GM12878 (cell line): ENCODE results near the gene HADH. TPM values are rescaled to one million over a fixed set of nuclear protein-coding genes. Genes with fewer than 3 reads are reported as not detected.

Experiments
- ATAC-seq: fragments of 200-7000 bp; cut with Tn5 transposase; 3 replicates; pipeline ENCODE4 v1.9.1; 2020; ENCODE audit warnings: mild to moderate bottlenecking, moderate library complexity
- BruUV-seq: library from RNA; stranded (reverse); fragments of 400-500 nt; replicated peaks from 2 replicates; lab custom pipeline; 2021; lab: Mats Ljungman, UMichigan
- CTCF ChIA-PET: fragments of 300-600 bp; sonication (Branson Sonifier 250); formaldehyde crosslinking; extraction: SDS; loops from one replicate; lab custom pipeline; 2021; ENCODE audit warnings: inconsistent platforms; lab: Yijun Ruan, JAX
- POLR2A ChIA-PET: fragments of 350-600 bp; formaldehyde crosslinking; extraction: SDS; loops from one replicate; lab custom pipeline; 2021; ENCODE audit warnings: inconsistent platforms; lab: Charles Lee
- RAD21 ChIA-PET: fragments of 300-600 bp; sonication (Branson Sonifier 250); formaldehyde crosslinking; loops from one replicate; lab custom pipeline; 2023; ENCODE audit warnings: antibody characterized with exemption; ENCODE audit not compliant: unreplicated experiment; lab: Charles Lee
- SMC1A ChIA-PET: fragments of 300-600 bp; sonication (Branson Sonifier 250); formaldehyde crosslinking; loops from one replicate; lab custom pipeline; 2023; ENCODE audit not compliant: unreplicated experiment, uncharacterized antibody; lab: Charles Lee
- DNase-seq: peaks from one replicate; pipeline ENCODE4 v3.0.0-alpha.2; 2011; ENCODE audit warnings: low read depth, low spot score
- FAIRE-seq: peaks from 3 replicates; lab custom pipeline; 2011; peaks lifted over from hg19 to GRCh38; lab: Jason Lieb, UNC
- H2AFZ ChIP-seq: 2 replicates; pipeline ENCODE4 v1.6.0; 2011; ENCODE audit warnings: low read depth, low read length, control low read depth; ENCODE audit not compliant: control insufficient read depth
- H3K27ac ChIP-seq: 2 replicates; pipeline ENCODE4 v1.5.1; 2011; ENCODE audit warnings: control low read depth; ENCODE audit not compliant: control insufficient read depth, insufficient read depth
- H3K27me3 ChIP-seq, 2 experiments: replicated peaks in 1 of 2; 2 replicates each; pipeline versions ENCODE4 v1.6.0 to v1.6.1; 2011; ENCODE audit warnings: low read length in 1 of 2; ENCODE audit not compliant: control insufficient read depth in 2 of 2, insufficient read depth in 2 of 2
- H3K36me3 ChIP-seq, 2 experiments: 2 replicates each; pipeline ENCODE4 v1.5.1; 2011; ENCODE audit warnings: low read length in 1 of 2; ENCODE audit not compliant: control insufficient read depth in 2 of 2, insufficient read depth in 2 of 2
- H3K4me1 ChIP-seq: 2 replicates; pipeline ENCODE4 v1.6.1; 2011; ENCODE audit warnings: mild to moderate bottlenecking, low read length, moderate library complexity, mixed read lengths; ENCODE audit not compliant: control insufficient read depth, insufficient read depth
- H3K4me2 ChIP-seq: 2 replicates; pipeline ENCODE4 v1.6.0; 2011; ENCODE audit warnings: control low read depth; ENCODE audit not compliant: control insufficient read depth, insufficient read depth
- H3K4me3 ChIP-seq: fragments of 200-600 bp; sonication (generic); 2 replicates; pipeline ENCODE4 v1.5.1; 2016
- H3K79me2 ChIP-seq: 2 replicates; pipeline ENCODE4 v1.6.0; 2011; ENCODE audit warnings: low read length; ENCODE audit not compliant: control insufficient read depth, insufficient read depth
- H3K9ac ChIP-seq: 2 replicates; pipeline ENCODE4 v1.8.0; 2011; ENCODE audit warnings: low read length, control low read depth, mixed read lengths; ENCODE audit not compliant: control insufficient read depth, insufficient read depth
- H3K9me3 ChIP-seq: replicated peaks from 3 replicates; pipeline ENCODE4 v1.5.1; 2011; ENCODE audit warnings: mild to moderate bottlenecking, low read length; ENCODE audit not compliant: control insufficient read depth, insufficient read depth
- H4K20me1 ChIP-seq: 2 replicates; pipeline ENCODE4 v1.6.0; 2011; ENCODE audit not compliant: control insufficient read depth, insufficient read depth
- EZH2 ChIP-seq: IDR thresholded peaks from 2 replicates; pipeline ENCODE4 v1.6.1; 2012; ENCODE audit warnings: low read depth, mild to moderate bottlenecking, control low read depth, inconsistent platforms, low read length, borderline replicate concordance; ENCODE audit not compliant: control insufficient read depth
- GATAD2B ChIP-seq: fragments of 450-650 bp; conservative IDR thresholded peaks from 2 replicates; pipeline ENCODE4 v1.6.1; 2017; ENCODE audit warnings: low read depth, mild to moderate bottlenecking, moderate library complexity
- HDGF ChIP-seq: fragments of 450-650 bp; IDR thresholded peaks from 2 replicates; pipeline ENCODE4 v1.6.1; 2016; ENCODE audit warnings: antibody characterized with exemption
- IRF4 ChIP-seq: IDR thresholded peaks from 2 replicates; pipeline ENCODE4 v1.6.1; 2011; ENCODE audit warnings: low read depth, low read length
- MYC ChIP-seq: IDR thresholded peaks from 2 replicates; pipeline ENCODE4 v1.6.1; 2011; ENCODE audit warnings: mild to moderate bottlenecking, low read length, moderate library complexity, inconsistent platforms; ENCODE audit not compliant: insufficient read depth, insufficient replicate concordance, insufficient read length, severe bottlenecking
- PAX5 ChIP-seq: IDR thresholded peaks from 2 replicates; pipeline ENCODE4 v1.6.1; 2011; ENCODE audit warnings: low read depth, low read length, borderline replicate concordance
- POU2F2 ChIP-seq: IDR thresholded peaks from 3 replicates; pipeline ENCODE4 v1.6.1; 2011; ENCODE audit warnings: low read depth, mild to moderate bottlenecking, low read length, borderline replicate concordance
- SIX5 ChIP-seq: IDR thresholded peaks from 2 replicates; pipeline ENCODE4 v1.6.1; 2011; ENCODE audit warnings: mild to moderate bottlenecking, low read depth, low read length, moderate library complexity; ENCODE audit not compliant: severe bottlenecking
- WRNIP1 ChIP-seq: IDR thresholded peaks from 2 replicates; pipeline ENCODE4 v1.6.1; 2011; ENCODE audit warnings: low read depth, low read length, improper control_type of control experiment, borderline replicate concordance
- ZNF384 ChIP-seq: IDR thresholded peaks from 2 replicates; pipeline ENCODE4 v1.6.1; 2012; ENCODE audit warnings: low read depth, mild to moderate bottlenecking, low read length, improper control_type of control experiment, borderline replicate concordance
- ZZZ3 ChIP-seq: IDR thresholded peaks from 2 replicates; pipeline ENCODE4 v1.6.1; 2011; ENCODE audit warnings: low read depth; ENCODE audit not compliant: control insufficient read depth, insufficient read length
- WGBS: methylation state at CpG from one replicate; pipeline ENCODE4 v1.1.6; 2016; ENCODE audit warnings: low lambda C conversion rate; ENCODE audit not compliant: insufficient replicate concordance, insufficient coverage; ENCODE audit errors: missing lambda C conversion rate; 5-methylcytosine and 5-hydroxymethylcytosine counted together
- in situ Hi-C: fragments of 300-500 bp; cut with MboI; formaldehyde crosslinking; loops from 9 replicates; pipeline ENCODE4 v1.14.3; 2018; ENCODE audit warnings: mixed read lengths
- intact Hi-C: fragments of 100-400 bp; cut with micrococcal nuclease; formaldehyde crosslinking; loops from one replicate; pipeline ENCODE4 v1.14.2; 2022; ENCODE audit not compliant: unreplicated experiment
- polyA plus RNA-seq, 11 experiments: library from polyadenylated mRNA; depleted of rRNA in 4 of 11; unstranded in 6 of 11; stranded (reverse) in 5 of 11; fragments of >200 nt; fragmentation: Nextera tagmentation in 4 of 11; fragmentation: Illumina TruSeq in 1 of 11; extraction: Ambion mirVana in 4 of 11; extraction: Trizol in 1 of 11; gene quantifications; 1 replicate in 1 of 11; 2 replicates in 10 of 11; pipeline versions ENCODE4 v1.2.1 to v1.2.3, GENCODE V29; 2011 to 2016; ENCODE audit warnings: inconsistent platforms in 2 of 11, missing spikeins in 2 of 11, low read depth in 1 of 11
- total RNA-seq, 4 experiments: library from RNA; depleted of rRNA in 3 of 4; stranded (reverse); fragments of >200 nt in 3 of 4; fragmentation: Illumina TruSeq in 1 of 4; extraction: Trizol in 1 of 4; gene quantifications; 2 replicates each; pipeline versions ENCODE4 v1.2.1 to v1.2.3, GENCODE V29; 2013 to 2021
- TF ChIP-seq, protein P1 (sequence below): fragments of 450-650 bp; IDR thresholded peaks from 2 replicates; pipeline ENCODE4 v1.6.1; 2017; ENCODE audit warnings: mild to moderate bottlenecking, moderate library complexity

HADH gene
- total and polyA plus RNA-seq, 10 of the 15 experiments (the other 5 are each of a cell fraction or from before 2014, with no cell fraction given) = 20.3 to 97.9 (median 76.6) TPM

DNA sequence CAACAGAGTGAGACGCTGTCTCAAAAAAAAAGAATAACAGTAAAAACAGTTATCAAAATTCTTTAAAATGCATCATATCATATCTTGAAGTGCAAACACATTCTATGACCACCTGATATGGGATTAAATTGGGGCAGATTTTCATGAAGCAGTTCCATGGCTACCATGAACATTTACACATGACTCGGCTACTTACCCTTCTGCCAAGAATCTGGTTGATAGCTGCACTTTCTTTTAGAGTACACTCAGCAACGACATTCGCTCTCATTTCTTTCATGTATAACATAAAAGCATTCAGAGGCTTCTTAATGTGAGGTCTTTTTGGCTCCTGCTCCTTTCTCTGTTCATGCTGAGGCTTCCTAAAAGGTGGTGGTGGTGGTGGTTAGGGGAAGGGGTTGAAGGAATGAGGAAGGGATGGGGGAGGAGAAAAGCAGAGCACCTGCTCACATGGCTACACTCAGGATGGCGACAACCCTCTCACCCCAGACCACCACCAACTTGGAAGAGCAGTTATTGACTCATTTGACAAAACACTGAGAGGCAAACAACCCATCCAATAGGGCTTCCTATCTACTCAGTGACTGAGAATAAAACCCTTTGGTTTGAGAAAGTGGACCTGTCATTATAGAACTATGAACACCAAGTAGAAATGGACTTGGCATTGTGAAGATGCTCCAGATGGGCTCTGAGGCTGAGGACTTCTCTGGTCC, 88.5 kb downstream of the HADH start (continued):
- TF ChIP-seq EZH2 (no peak), ZNF384 (no peak), SIX5 (no peak), HDGF (no peak), GATAD2B (no peak), WRNIP1 (no peak), MYC (no peak), ZZZ3 (no peak), PAX5 (no peak)

DNA sequence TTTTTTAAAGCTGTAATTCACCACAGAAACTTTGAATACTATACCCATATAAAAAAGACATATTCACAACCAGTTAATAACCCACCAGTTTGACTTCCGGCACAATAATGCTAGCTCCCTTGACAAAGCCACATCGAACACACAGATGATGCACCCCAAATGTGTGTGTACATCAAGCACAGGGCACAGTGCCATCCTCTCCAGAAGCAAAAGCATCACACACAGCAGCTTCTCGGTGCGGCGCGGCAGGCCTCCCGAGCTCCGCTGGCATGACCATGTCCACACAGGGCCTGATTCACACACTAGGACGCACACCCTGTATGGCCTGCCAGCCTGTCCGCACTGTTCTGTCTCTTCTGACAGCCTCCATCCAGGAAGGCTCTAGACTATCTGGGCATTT, 91.1 kb downstream of the HADH start:
- no peak overlapping the region for H3K4me2 ChIP-seq
- TF ChIP-seq POU2F2 = no peak
- TF ChIP-seq IRF4 = no peak
- TF ChIP-seq, protein P1, sequence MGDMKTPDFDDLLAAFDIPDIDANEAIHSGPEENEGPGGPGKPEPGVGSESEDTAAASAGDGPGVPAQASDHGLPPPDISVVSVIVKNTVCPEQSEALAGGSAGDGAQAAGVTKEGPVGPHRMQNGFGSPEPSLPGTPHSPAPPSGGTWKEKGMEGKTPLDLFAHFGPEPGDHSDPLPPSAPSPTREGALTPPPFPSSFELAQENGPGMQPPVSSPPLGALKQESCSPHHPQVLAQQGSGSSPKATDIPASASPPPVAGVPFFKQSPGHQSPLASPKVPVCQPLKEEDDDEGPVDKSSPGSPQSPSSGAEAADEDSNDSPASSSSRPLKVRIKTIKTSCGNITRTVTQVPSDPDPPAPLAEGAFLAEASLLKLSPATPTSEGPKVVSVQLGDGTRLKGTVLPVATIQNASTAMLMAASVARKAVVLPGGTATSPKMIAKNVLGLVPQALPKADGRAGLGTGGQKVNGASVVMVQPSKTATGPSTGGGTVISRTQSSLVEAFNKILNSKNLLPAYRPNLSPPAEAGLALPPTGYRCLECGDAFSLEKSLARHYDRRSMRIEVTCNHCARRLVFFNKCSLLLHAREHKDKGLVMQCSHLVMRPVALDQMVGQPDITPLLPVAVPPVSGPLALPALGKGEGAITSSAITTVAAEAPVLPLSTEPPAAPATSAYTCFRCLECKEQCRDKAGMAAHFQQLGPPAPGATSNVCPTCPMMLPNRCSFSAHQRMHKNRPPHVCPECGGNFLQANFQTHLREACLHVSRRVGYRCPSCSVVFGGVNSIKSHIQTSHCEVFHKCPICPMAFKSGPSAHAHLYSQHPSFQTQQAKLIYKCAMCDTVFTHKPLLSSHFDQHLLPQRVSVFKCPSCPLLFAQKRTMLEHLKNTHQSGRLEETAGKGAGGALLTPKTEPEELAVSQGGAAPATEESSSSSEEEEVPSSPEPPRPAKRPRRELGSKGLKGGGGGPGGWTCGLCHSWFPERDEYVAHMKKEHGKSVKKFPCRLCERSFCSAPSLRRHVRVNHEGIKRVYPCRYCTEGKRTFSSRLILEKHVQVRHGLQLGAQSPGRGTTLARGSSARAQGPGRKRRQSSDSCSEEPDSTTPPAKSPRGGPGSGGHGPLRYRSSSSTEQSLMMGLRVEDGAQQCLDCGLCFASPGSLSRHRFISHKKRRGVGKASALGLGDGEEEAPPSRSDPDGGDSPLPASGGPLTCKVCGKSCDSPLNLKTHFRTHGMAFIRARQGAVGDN = no peak
- RAD21 ChIA-PET = interaction anchor here (1.2 kb wide), 1 partner anchor 77 kb away, joined by 3 read pairs; no protein-coding TSS in a partner anchor
- no peak for ATAC-seq
- in situ Hi-C loops = no loop called here
- intact Hi-C loops = no loop called here
- no peak for DNase-seq
- H3K4me3 ChIP-seq = no peak overlapping the region
- H3K9me3 ChIP-seq = no peaks in the 10 kb centered on the region
- no peak overlapping the region for H2AFZ ChIP-seq
- H3K9ac ChIP-seq = no peak overlapping the region
- H4K20me1 ChIP-seq = no peaks in the 10 kb centered on the region
- POLR2A ChIA-PET = no interaction called here
- FAIRE-seq = no peak
- no TSS peak for BruUV-seq
- H3K36me3 ChIP-seq = no peaks in the 10 kb centered on the region
- no peaks in the 10 kb centered on the region for H3K4me1 ChIP-seq
- 82% methylated on average over 10 of the region's 10 CpGs for WGBS
- H3K27me3 ChIP-seq = no peaks in the 10 kb centered on the region; a peak in 1 of 4 replicates
- SMC1A ChIA-PET = interaction anchor here (1.0 kb wide), 1 partner anchor 10 kb away, joined by 3 read pairs; no protein-coding TSS in a partner anchor
- CTCF ChIA-PET = no interaction called here
- H3K79me2 ChIP-seq = no peaks in the 10 kb centered on the region
- no peak overlapping the region for H3K27ac ChIP-seq
